Keratinocyte (primary cell): ENCODE measurements around the gene GNAT3.

Experiments
- EZH2 ChIP-seq: IDR thresholded peaks from one replicate; pipeline ENCODE4 v1.6.1; 2012; ENCODE audit warnings: inconsistent platforms, mild to moderate bottlenecking, low read length, moderate library complexity
- TF ChIP-seq, protein P1 (sequence below), 3 experiments: IDR thresholded peaks in 1 of 3; conservative IDR thresholded peaks in 1 of 3; optimal IDR thresholded peaks in 1 of 3; 2 replicates in 2 of 3; 3 replicates in 1 of 3; pipeline versions ENCODE3 to v1.5.1; 2011; ENCODE audit warnings: low read length in 3 of 3, mild to moderate bottlenecking in 3 of 3, moderate library complexity in 2 of 3, control low read depth in 1 of 3, inconsistent platforms in 1 of 3; ENCODE audit not compliant: insufficient read depth in 2 of 3; ENCODE audit errors: extremely low read depth in 1 of 3

DNA sequence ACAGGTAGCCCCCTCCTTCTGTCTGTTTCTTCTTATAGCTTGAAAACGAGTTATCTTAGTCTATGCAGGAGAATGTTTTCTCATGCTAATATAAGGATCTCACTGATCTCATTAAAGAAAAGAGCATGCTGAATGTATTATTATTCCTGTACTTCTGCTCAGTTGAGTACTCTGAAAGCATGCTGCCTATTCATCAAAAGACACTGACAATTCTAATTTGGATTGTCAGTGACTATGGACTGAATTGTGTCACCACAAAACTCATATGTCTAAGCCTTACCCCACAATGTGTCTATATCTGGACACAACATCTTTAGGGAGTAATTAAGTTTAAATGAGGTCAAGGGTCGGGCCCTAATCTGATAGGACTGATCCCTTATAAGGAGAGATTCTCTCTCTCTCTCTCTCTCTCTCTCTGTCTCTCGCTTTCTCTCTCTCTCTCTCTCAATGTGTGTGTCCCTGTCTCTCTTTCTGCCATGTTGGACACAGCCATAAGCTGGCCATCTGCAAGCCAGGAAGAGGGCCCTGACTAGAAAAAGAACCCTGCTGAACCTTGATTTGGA is 98.4 kb downstream of the GNAT3 start:
- TF ChIP-seq, protein P1, sequence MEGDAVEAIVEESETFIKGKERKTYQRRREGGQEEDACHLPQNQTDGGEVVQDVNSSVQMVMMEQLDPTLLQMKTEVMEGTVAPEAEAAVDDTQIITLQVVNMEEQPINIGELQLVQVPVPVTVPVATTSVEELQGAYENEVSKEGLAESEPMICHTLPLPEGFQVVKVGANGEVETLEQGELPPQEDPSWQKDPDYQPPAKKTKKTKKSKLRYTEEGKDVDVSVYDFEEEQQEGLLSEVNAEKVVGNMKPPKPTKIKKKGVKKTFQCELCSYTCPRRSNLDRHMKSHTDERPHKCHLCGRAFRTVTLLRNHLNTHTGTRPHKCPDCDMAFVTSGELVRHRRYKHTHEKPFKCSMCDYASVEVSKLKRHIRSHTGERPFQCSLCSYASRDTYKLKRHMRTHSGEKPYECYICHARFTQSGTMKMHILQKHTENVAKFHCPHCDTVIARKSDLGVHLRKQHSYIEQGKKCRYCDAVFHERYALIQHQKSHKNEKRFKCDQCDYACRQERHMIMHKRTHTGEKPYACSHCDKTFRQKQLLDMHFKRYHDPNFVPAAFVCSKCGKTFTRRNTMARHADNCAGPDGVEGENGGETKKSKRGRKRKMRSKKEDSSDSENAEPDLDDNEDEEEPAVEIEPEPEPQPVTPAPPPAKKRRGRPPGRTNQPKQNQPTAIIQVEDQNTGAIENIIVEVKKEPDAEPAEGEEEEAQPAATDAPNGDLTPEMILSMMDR (optimal IDR thresholded peaks at IDR 0.05 in 1 of 3, IDR thresholded peaks at IDR 0.05 in 1 of 3, conservative IDR thresholded peaks at IDR 0.05 in 1 of 3; ENCODE audit: extremely low read depth in 1 of 3, insufficient read depth in 2 of 3, low read length in 3 of 3): no peak
- no peak for TF ChIP-seq EZH2
